GM12801 (cell line): ENCODE data around the gene APP.

Experiments
- TF ChIP-seq, protein P1 (sequence below): IDR thresholded peaks from one replicate; pipeline ENCODE4 v1.5.1; 2011; ENCODE audit warnings: control low read depth; ENCODE audit not compliant: insufficient read length; ENCODE audit errors: extremely low read depth

APP gene

DNA sequence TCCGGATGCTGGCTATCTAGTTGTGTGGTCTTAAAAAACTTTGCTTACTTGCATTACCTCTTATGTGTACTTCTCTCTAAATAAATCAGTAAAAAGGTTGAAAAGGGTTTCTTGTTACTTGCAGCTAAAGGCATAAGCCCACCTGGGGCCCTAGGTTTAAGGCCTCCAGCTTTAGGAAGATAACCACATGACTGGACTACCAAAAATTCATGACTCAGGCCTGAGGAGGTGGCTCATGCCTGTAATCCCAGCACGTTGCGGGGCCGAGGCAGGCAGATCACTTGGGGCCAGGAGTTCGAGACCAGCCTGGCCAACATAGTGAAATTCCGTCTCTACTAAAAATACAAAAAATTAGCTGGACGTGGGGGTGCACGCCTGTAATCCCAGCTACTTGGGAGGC, 142.9 kb downstream of the APP start:
- TF ChIP-seq, protein P1, sequence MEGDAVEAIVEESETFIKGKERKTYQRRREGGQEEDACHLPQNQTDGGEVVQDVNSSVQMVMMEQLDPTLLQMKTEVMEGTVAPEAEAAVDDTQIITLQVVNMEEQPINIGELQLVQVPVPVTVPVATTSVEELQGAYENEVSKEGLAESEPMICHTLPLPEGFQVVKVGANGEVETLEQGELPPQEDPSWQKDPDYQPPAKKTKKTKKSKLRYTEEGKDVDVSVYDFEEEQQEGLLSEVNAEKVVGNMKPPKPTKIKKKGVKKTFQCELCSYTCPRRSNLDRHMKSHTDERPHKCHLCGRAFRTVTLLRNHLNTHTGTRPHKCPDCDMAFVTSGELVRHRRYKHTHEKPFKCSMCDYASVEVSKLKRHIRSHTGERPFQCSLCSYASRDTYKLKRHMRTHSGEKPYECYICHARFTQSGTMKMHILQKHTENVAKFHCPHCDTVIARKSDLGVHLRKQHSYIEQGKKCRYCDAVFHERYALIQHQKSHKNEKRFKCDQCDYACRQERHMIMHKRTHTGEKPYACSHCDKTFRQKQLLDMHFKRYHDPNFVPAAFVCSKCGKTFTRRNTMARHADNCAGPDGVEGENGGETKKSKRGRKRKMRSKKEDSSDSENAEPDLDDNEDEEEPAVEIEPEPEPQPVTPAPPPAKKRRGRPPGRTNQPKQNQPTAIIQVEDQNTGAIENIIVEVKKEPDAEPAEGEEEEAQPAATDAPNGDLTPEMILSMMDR: no peak

DNA sequence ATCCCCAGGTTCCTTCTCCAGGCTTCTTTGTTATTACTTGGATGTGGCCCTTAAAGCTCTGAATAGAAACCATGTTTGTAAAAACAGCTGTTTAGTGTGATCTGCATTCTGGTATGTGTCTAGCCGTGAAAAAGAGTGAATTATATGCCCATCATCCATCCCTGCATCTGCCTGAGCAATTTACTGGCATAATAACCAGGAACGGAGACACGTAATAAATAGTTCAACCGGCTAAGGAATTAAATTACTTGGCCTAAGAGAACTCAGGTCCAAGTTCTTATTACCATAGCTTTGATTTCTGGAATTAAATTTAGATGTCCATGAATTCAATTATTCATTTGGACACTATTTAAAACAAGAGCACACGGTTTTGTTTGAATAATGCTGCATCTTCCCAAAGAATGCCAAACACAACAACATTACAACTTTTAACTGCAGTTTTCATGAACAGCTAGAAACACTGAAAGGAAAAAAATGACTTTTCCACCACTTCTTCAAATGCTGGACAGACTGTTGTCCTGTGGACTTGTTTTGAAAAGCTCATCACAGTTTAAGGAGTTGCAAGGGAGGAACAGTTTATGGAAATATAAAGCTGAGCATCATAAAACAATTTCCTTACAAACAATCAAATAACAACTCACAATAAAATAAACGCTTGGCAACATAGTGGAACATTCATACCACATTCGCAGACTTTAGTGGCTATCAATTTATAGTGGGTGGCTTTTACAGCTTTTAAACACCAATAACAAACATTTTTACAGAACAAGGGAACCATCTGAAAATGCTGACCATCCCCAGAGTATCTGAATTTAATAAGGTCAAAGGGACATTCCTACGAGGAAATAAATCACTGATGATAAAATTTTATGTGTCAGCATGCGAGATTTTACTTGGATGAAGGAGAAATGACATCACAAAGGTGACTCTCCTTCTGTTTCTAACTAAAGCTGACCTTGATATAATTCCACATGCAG, 144.7 kb downstream of the APP start:
- TF ChIP-seq, protein P1: no peak

DNA sequence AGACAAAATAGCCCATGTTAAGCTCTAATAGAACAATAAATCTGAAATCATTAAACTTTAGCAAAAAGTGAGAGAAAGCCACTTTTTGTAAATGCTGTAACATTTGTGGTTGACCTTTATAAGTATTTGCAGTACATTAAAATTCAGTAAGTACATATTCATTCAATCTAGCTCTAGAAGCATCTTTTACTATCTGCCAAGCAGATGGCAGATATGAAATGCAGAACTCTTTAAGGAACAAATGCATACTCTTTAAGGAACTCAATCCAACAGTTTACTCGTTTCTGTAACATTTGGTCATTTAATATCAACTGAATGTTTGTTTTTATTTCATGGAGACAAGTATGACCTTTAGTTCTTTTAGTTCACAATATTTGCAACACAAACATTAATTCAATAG, 150.1 kb downstream of the APP start:
- TF ChIP-seq, protein P1: no peak

DNA sequence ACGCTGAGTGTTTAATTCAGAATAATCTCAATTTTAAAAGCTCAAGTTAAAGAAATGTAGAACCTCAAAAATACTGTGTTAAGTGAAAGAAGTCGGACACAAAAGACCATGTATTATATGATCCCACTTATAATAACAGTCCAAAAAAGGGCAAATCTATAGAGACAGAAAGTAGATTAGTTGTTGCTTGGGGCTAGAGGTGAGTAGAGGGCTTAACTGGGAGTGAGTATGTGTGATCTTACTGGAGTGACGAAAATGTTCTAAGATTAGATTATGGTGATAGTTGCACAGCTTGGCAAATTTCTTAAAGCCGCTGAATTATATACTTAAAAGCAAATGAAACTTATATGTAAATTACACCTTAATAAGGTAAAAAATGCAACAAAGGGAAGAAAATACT, 150.5 kb downstream of the APP start:
- TF ChIP-seq, protein P1: no peak

DNA sequence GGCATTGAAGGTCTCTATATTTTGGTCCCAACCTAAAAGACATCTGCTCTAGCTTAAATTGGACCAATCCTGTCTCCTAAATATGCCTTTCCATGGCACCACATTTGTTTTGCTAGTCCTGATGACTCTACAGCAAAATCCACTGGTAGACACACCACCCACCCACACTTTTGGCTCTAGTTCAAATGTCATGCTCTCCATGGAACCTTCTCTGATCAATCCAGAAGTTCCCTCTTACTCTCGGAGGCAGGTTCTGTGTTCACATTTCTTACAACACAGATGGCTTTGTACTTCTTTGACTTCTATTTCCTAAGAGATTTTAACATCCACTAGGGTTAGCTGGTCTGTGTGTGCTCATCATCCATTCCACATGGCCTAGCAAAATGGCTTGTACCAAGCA, 151.3 kb downstream of the APP start:
- TF ChIP-seq, protein P1: no peak

DNA sequence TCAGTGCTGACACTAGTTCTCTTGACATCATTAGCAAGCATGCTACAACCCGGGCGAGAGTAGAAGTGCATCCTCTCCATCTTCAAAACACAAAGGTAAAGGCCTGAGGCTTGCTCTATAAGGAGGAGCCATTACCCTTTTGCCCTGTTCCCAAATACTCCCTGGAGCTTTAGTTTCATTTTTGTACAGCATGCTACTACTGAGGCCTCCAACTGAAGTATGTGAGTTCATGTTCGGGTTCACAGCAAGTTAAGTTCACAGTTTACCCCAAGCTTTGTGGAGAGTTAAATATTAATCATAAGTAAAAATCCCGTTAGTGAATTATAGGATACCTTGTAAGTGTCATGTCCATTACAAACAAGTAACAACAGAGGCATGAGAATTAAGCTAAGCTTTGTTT, 156.6 kb downstream of the APP start:
- TF ChIP-seq, protein P1: no peak

DNA sequence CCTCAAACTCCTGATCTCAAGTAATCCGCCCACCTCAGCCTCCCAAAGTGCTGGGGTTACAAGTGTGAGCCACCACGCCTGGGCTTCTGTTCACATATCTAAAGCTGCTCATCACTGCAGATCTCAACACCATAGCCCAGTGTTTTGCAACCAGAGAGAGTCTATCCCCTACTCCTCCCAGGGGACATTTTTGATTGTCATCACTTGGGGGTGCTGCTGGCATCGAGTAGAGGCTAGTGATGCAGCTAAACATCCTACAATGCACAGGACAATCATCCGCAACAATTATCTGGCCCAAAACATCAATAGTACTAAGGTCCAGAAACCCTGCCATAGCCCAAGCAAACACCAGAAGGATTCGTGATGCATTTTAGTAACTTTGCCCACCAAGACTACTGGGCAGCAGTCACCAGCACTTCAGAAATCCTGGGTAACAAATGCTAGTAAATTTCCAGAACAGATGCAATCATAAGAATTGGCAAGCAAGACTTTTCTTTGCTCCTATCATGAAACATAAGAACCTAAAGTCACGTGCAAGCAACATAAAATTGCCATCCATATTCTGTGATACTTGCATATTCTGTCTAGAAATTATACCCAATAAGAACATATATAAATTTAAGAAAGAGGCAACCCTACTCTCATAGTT, 159.2 kb downstream of the APP start:
- TF ChIP-seq, protein P1: no peak
